Measurements from ENCODE around the gene PHF21B.

The PHF21B gene

DNA sequence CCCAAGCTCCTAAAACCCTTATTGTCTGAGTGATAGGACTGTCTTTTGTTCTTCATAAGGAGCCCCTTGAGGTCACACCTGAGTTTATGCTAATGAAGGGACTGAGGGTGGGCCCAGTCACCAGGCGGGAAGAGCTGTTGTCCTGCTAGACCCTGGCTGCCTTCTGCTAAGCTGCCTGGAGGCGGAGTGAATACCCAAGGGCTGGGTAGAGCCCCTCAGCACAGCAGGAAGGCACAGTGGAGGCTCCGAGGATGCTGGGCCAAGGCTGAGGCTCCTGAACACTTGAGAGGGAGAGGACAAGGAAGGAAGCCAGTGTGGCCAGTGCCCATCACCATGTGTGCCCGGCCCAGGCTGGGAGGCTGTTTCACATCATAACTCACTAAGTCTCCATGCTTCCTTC lies 4.8 kb upstream of the PHF21B start:
- DNase-seq (ENCODE audit: low spot score): no peak
- TF ChIP-seq, protein P1, sequence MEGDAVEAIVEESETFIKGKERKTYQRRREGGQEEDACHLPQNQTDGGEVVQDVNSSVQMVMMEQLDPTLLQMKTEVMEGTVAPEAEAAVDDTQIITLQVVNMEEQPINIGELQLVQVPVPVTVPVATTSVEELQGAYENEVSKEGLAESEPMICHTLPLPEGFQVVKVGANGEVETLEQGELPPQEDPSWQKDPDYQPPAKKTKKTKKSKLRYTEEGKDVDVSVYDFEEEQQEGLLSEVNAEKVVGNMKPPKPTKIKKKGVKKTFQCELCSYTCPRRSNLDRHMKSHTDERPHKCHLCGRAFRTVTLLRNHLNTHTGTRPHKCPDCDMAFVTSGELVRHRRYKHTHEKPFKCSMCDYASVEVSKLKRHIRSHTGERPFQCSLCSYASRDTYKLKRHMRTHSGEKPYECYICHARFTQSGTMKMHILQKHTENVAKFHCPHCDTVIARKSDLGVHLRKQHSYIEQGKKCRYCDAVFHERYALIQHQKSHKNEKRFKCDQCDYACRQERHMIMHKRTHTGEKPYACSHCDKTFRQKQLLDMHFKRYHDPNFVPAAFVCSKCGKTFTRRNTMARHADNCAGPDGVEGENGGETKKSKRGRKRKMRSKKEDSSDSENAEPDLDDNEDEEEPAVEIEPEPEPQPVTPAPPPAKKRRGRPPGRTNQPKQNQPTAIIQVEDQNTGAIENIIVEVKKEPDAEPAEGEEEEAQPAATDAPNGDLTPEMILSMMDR (IDR thresholded peaks at IDR 0.05; ENCODE audit: extremely low read depth, missing control alignments): no peak

DNA sequence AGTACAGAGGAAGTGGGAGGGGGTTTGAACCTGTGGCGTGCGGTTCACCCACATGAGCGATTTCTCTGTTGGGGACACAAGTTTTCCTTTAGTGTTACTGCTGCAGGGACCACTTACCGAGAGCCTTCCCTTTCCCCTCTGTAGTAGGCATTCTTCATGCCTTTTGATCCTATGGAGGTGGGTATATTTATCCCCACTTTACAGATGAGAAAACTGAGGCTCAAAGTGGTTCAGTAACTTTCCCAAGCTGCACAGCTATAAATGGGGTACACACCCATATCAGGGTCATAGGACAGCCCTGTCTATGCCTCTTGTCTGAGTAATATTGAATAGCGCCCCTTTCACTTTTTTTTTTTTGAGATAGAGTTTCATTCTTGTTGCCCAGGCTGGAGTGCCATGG lies 3.3 kb upstream of the PHF21B start:
- DNase-seq (ENCODE audit: low spot score): no peak
- TF ChIP-seq, protein P1 (IDR thresholded peaks at IDR 0.05; ENCODE audit: extremely low read depth, missing control alignments): no peak

DNA sequence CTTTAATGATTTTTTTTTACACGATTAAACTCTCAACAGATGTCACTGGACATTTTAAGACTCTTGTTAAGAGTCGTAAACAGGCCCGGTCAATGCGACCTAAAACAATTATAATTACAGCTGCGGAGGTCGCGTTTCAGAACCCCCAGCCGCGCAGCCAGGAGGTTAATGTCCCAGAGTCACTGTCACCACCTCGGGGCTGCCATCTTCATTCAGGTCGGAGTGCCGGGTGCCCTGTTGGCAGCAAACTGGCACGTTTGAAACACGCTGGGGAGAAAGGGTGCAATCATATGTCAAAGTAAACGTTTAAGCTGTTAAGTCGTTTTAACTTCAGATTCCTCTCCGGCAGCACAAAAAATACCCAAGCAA lies 711 bp upstream of the PHF21B start:
- TF ChIP-seq, protein P1 (IDR thresholded peaks at IDR 0.05; ENCODE audit: extremely low read depth, missing control alignments): no peak
- no peak for DNase-seq (ENCODE audit: low spot score)

DNA sequence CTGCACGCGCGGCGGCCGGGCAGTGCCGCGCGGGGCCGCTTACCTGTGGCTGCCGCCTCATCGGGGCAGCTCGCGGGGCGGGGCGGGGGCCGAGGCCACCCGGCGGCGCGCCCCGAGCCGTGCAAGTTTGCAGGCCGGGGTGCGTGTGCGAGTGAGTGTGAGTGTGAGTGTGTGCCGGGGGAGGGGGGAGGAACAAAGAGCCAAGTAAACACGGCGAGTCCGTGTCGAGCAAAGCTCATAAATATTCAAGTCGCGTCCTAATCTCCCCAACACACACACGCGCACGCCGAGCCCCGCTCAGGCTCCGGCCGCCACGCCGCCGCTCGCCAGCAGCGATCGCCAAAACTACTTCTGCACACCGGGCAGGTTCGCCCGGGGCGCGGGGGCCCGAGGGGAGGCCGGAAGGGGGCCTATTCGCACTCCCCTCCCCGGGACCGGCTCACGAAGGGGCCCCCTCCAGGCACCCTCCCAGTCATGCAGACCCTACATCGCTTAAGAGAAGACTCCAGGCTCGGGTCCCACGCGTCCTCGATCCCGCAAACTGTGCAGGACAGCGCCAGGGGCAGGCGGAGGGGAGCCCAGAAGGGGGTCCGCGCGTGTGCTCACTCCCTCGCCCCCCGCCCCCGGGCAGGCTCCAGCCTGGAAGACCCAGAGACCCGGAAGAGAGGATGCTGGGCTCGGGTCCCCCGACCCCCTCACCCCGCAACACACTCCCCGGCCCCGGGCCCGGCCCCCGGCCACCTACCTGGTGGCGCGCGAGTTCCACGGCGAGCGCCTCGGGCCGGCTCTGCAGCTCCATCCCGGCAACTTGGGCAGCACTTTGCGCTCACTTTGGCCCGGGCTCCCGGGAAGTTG lies 827 bp downstream of the PHF21B start:
- TF ChIP-seq, protein P1 (IDR thresholded peaks at IDR 0.05; ENCODE audit: extremely low read depth, missing control alignments): no peak
- peak; percentile 66 for DNase-seq (ENCODE audit: low spot score)

DNA sequence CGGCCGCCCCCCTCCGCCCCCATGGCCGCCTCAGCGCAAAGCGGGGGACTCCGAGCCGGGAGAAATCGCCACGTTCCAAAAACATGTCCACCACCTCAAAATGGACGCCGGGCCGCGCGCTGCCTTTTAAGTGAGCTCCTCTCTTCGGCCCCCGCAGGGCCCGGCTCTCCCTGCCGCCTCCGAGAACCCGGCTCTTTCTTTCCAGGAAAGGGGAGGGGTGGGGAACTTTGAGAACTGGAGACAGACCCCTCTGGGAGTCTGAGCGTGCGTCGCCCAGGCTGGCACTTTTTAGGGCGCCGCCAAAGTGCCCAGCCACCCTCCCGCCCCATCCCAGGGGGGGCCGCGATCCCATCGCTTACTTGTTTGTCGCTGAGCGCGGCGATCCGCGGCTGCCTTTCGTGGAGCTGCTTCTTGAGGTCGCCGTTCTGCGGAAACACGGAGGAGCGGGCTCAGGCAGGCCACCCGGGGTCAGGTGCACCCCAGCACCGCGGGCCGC lies 1.6 kb downstream of the PHF21B start:
- TF ChIP-seq, protein P1 (IDR thresholded peaks at IDR 0.05; ENCODE audit: extremely low read depth, missing control alignments): no peak
- peak; percentile 58 for DNase-seq (ENCODE audit: low spot score)

DNA sequence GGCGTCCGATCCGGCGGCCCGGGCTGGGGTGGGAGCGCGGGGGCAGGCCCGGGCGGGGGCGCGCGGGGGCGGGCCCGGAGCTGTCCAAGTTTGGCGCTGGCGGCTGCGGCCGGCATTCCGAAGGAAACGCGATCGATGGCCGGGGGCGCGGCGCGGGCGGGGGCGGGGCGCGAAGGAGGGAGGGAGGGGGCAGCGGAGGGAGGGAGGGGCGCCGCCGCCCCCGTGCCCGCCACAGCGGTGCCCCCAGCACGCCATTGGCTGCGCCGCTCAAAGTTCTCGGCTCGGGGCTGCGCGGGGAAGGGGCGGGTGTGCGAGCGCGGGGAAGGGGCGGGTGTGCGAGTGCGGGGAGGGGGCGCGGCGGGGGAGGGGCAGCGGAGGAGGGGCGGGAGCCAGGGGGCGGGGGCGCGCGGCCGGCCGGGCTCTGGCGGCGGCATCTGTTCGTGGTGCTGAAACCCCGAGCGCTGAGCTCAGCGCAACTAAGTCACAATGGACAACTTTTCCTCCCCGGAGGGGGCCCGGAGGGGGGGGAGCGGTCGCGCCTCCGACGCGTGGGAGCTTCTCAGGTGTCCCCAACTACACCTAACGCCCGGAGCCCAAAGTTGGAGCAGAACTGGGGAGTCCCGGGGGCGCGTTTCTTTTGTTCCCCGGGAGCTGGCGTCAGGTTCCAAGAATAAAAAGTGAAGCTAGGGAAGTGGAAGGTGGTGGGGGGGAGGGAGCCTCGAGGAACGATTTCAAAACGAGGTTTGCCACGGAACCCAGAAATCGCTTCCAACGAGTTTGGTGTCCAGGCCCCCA lies 2.2 kb downstream of the PHF21B start:
- TF ChIP-seq, protein P1 (IDR thresholded peaks at IDR 0.05; ENCODE audit: extremely low read depth, missing control alignments): no peak
- peak; percentile 63 for DNase-seq (ENCODE audit: low spot score)

DNA sequence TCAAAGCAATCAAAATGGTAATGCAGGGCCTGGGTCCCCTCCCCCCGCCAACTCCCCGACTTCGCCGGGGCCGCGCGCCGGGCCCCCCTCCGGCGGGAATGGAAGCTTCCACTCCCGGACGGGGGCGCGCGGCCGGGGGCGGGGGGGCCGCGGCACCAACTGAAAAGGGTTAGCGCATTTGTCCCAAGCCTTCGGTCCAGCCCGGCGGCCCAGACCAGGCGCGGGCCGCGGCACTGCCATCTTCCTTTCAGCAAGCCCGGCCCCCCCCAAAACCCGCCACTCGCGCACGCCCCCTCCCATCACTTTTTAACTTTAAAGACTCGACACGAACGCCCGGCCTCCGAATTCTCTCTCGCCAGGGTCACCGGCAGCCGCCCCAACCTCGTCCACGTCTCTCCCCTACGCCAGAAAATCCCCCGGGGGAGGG lies 2.8 kb downstream of the PHF21B start:
- DNase-seq (ENCODE audit: low spot score): peak; percentile 55
- TF ChIP-seq, protein P1 (IDR thresholded peaks at IDR 0.05; ENCODE audit: extremely low read depth, missing control alignments): no peak

Data from GM20000 (cell line).